ENCODE measurements around the gene PRSS35. TPM values are rescaled to one million over a fixed set of nuclear protein-coding genes. Genes with fewer than 3 reads are reported as not detected.

Gene PRSS35
- total RNA-seq, 1 donor from 2014 or later = 200 TPM

DNA sequence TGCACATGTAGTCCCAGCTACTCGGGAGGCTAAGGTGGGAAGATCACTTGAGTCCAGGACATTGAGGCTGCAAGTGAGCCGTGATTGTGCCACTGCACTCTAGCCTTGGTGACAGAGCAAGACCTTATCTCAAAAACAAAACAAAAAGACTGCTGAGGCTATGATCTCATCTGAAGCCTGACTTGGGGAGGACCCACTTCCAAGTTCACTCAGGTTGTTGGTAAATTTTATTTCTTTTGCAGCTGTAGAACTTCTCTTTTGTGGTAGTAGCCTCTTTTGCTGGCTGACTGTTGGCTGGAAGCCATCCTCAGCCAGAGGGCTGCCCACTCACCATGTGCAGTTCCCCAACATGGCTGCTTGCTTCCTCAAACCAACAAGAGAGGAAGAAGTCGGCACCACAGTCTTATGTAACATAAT lies 44.7 kb upstream of the PRSS35 start:
- TF ChIP-seq, protein P1, sequence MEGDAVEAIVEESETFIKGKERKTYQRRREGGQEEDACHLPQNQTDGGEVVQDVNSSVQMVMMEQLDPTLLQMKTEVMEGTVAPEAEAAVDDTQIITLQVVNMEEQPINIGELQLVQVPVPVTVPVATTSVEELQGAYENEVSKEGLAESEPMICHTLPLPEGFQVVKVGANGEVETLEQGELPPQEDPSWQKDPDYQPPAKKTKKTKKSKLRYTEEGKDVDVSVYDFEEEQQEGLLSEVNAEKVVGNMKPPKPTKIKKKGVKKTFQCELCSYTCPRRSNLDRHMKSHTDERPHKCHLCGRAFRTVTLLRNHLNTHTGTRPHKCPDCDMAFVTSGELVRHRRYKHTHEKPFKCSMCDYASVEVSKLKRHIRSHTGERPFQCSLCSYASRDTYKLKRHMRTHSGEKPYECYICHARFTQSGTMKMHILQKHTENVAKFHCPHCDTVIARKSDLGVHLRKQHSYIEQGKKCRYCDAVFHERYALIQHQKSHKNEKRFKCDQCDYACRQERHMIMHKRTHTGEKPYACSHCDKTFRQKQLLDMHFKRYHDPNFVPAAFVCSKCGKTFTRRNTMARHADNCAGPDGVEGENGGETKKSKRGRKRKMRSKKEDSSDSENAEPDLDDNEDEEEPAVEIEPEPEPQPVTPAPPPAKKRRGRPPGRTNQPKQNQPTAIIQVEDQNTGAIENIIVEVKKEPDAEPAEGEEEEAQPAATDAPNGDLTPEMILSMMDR (IDR thresholded peaks at IDR 0.05) = no peak
- H3K4me3 Mint-ChIP-seq (ENCODE audit: unreplicated experiment) = no peak overlapping the region
- H3K27ac Mint-ChIP-seq (ENCODE audit: unreplicated experiment) = no peak overlapping the region
- peaks cover 18% of the 10 kb centered on the region for H3K27me3 Mint-ChIP-seq (ENCODE audit: low read depth)
- H3K4me1 Mint-ChIP-seq (ENCODE audit: low read depth) = no peaks in the 10 kb centered on the region
- no peak for DNase-seq (ENCODE audit: low spot score)
- H3K9me3 Mint-ChIP-seq (ENCODE audit: low read depth) = no peaks in the 10 kb centered on the region
- no peaks in the 10 kb centered on the region for H3K36me3 Mint-ChIP-seq (ENCODE audit: low read depth)

DNA sequence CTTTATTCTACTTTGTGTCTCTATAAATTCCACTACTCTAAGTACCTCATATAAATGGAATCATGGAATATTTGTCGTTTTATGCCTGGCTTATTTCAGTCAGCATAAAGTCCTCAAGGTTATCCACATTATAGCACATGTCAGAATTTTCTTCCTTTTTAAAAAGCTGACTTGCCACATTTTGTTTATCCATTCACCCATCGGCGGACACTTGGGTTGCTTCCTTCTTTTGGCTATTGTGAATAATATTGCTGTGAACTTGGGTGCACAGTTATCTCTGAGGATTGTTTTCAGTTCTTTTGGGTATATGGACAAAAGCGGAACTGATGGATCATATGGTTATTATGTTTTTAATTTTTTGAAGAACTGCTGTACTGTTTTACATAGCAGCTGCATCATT lies 42.3 kb upstream of the PRSS35 start:
- no peak for DNase-seq (ENCODE audit: low spot score)
- Mint-ChIP-seq H3K27ac (ENCODE audit: unreplicated experiment) (no peak overlapping the region), H3K4me3 (ENCODE audit: unreplicated experiment) (no peak overlapping the region), H3K27me3 (ENCODE audit: low read depth) (peaks cover 34% of the 10 kb centered on the region), H3K9me3 (ENCODE audit: low read depth) (no peaks in the 10 kb centered on the region), H3K4me1 (ENCODE audit: low read depth) (no peaks in the 10 kb centered on the region), H3K36me3 (ENCODE audit: low read depth) (no peaks in the 10 kb centered on the region)
- TF ChIP-seq, protein P1 (IDR thresholded peaks at IDR 0.05) = no peak

DNA sequence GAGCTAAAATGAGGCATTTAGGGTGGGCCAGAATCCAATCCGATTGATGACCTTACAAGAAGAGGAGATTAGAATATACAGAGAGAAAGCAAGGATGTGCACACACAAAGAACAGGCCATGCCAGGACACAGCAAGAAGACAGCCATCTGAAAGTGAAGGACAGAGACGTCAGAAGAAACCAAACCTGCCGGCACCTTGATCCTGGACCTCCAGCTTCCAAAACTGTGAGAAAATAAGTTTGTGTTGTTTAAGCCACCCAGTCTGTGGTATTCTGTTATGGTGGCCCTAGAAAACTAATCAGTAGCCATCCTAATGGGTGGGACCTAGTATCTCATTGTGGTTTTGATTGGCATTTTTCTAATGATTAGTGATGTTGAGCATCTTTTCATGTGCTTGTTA lies 41.7 kb upstream of the PRSS35 start:
- H3K27me3 Mint-ChIP-seq (ENCODE audit: low read depth) = peaks cover 35% of the 10 kb centered on the region
- no peak for DNase-seq (ENCODE audit: low spot score)

DNA sequence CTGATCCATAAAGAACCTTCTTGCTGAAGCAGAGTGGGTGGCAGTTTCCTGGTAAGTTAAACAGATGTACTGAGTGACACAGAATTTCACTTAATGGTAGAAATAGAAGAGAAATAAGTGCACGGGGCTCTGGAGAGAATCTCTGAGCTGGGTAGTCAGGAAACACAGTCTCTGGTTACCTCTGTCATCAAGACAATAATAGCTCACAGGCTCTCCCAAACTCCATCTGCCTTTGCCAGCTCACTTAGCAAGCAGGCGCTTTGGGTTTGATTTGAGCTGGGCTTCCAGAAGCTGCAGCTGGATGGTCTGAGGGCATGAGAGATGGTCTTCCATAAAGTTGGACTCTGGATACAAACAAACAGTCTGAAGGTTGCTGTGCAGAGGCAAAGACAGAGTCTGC lies 39.6 kb upstream of the PRSS35 start:
- Mint-ChIP-seq H3K4me3 (ENCODE audit: unreplicated experiment) (no peak overlapping the region), H3K4me1 (ENCODE audit: low read depth) (no peaks in the 10 kb centered on the region), H3K36me3 (ENCODE audit: low read depth) (no peaks in the 10 kb centered on the region), H3K9me3 (ENCODE audit: low read depth) (peaks cover 2% of the 10 kb centered on the region), H3K27me3 (ENCODE audit: low read depth) (peaks cover 32% of the 10 kb centered on the region), H3K27ac (ENCODE audit: unreplicated experiment) (no peak overlapping the region)
- no peak for DNase-seq (ENCODE audit: low spot score)
- TF ChIP-seq, protein P1 (IDR thresholded peaks at IDR 0.05) = no peak

More for the DNA sequence above, 41.7 kb upstream of the PRSS35 start:
- Mint-ChIP-seq H3K27ac (ENCODE audit: unreplicated experiment) (no peak overlapping the region), H3K4me3 (ENCODE audit: unreplicated experiment) (no peak overlapping the region), H3K36me3 (ENCODE audit: low read depth) (no peaks in the 10 kb centered on the region), H3K9me3 (ENCODE audit: low read depth) (no peaks in the 10 kb centered on the region), H3K4me1 (ENCODE audit: low read depth) (no peaks in the 10 kb centered on the region)
- TF ChIP-seq, protein P1 (IDR thresholded peaks at IDR 0.05) = no peak

DNA sequence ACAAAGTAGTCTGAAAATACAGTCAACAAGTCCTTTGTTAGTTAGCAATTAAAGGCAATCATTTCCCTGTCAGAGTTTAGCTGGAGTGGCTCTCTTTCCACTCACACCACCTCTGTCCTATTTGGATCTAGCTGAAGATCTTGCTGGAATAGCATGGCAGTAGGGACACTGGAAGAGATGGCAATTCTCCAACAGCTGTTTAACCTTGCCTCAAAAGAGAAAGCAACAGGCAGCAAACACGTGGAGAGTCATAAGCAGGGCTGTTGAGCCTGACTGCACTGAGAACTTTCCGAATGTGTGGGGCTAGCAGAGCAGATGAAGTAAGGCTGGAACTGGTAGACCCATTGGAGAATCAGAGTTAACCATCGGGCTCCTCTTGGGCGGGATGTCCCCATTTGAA lies 38.0 kb upstream of the PRSS35 start:
- Mint-ChIP-seq H3K4me1 (ENCODE audit: low read depth) (no peaks in the 10 kb centered on the region), H3K36me3 (ENCODE audit: low read depth) (no peaks in the 10 kb centered on the region), H3K27me3 (ENCODE audit: low read depth) (peaks cover 41% of the 10 kb centered on the region), H3K27ac (ENCODE audit: unreplicated experiment) (no peak overlapping the region), H3K9me3 (ENCODE audit: low read depth) (peaks cover 2% of the 10 kb centered on the region), H3K4me3 (ENCODE audit: unreplicated experiment) (no peak overlapping the region)
- no peak for DNase-seq (ENCODE audit: low spot score)
- TF ChIP-seq, protein P1 (IDR thresholded peaks at IDR 0.05) = no peak

All from chondrocyte (in vitro differentiated cells).